H1 (cell line): ENCODE measurements around the gene BRD8. TPM values are rescaled to one million over a fixed set of nuclear protein-coding genes. Genes with fewer than 3 reads are reported as not detected.

ENCODE experiments used
- ASH2L ChIP-seq: fragments of 200-600, 300-600 bp; sonication (generic); IDR thresholded peaks from one replicate; pipeline ENCODE4 v1.7.1; 2017; ENCODE audit warnings: low read length
- BACH1 ChIP-seq: IDR thresholded peaks from 2 replicates; pipeline ENCODE4 v1.6.1; 2012; ENCODE audit warnings: low read length, improper control_type of control experiment
- BRCA1 ChIP-seq: IDR thresholded peaks from 2 replicates; pipeline ENCODE4 v1.6.1; 2012; ENCODE audit warnings: low read depth, low read length, improper control_type of control experiment
- CBX8 ChIP-seq: fragments of 300-800, 300-1000 bp; sonication (generic); IDR thresholded peaks from 2 replicates; pipeline ENCODE4 v1.7.1; 2016; ENCODE audit warnings: low read depth, low read length, borderline replicate concordance
- CHD2 ChIP-seq: IDR thresholded peaks from 2 replicates; pipeline ENCODE4 v1.6.1; 2012; ENCODE audit warnings: low read length, improper control_type of control experiment
- CREB1 ChIP-seq: IDR thresholded peaks from 2 replicates; pipeline ENCODE4 v1.6.1; 2012; ENCODE audit warnings: inconsistent platforms
- EZH2 ChIP-seq: fragments of 200-600 bp; sonication (generic); IDR thresholded peaks from 2 replicates; pipeline ENCODE4 v1.7.1; 2012; ENCODE audit warnings: low read depth, mild to moderate bottlenecking, moderate library complexity, low read length, inconsistent platforms; ENCODE audit not compliant: severe bottlenecking
- GABPA ChIP-seq: IDR thresholded peaks from 2 replicates; pipeline ENCODE4 v1.6.1; 2011; ENCODE audit warnings: mild to moderate bottlenecking, low read length, moderate library complexity, borderline replicate concordance; ENCODE audit not compliant: insufficient read depth
- HDAC2 ChIP-seq, 2 experiments: fragments of 300-600 bp in 1 of 2; sonication (generic) in 1 of 2; IDR thresholded peaks; 2 replicates each; pipeline ENCODE4 v1.6.1; 2011 to 2012; ENCODE audit warnings: low read depth in 2 of 2, low read length in 2 of 2, mild to moderate bottlenecking in 2 of 2, moderate library complexity in 2 of 2, borderline replicate concordance in 1 of 2, inconsistent platforms in 1 of 2
- MAFK ChIP-seq: IDR thresholded peaks from 2 replicates; pipeline ENCODE4 v1.6.1; 2012; ENCODE audit warnings: low read depth, mild to moderate bottlenecking, improper control_type of control experiment, low read length
- NRF1 ChIP-seq: IDR thresholded peaks from 2 replicates; pipeline ENCODE4 v1.6.1; 2011; ENCODE audit warnings: mild to moderate bottlenecking, low read depth, low read length, improper control_type of control experiment
- RXRA ChIP-seq: IDR thresholded peaks from 2 replicates; pipeline ENCODE4 v1.6.1; 2011; ENCODE audit warnings: low read depth, mild to moderate bottlenecking, low read length, moderate library complexity; ENCODE audit not compliant: insufficient read depth
- SAP30 ChIP-seq: fragments of 300-600 bp; sonication (generic); IDR thresholded peaks from 2 replicates; pipeline ENCODE4 v1.7.1; 2012; ENCODE audit warnings: low read length, moderate library complexity, mild to moderate bottlenecking, inconsistent platforms; ENCODE audit not compliant: insufficient read depth, insufficient replicate concordance
- SP2 ChIP-seq: IDR thresholded peaks from 2 replicates; pipeline ENCODE4 v1.6.1; 2012; ENCODE audit warnings: mild to moderate bottlenecking, low read length, inconsistent platforms
- TAF7 ChIP-seq: optimal IDR thresholded peaks from 2 replicates; pipeline ENCODE3; 2011; ENCODE audit warnings: low read depth, mild to moderate bottlenecking, inconsistent platforms, low read length, moderate library complexity, borderline replicate concordance
- TBP ChIP-seq: IDR thresholded peaks from 2 replicates; pipeline ENCODE4 v1.6.1; 2011; ENCODE audit warnings: low read depth, low read length, improper control_type of control experiment
- polyA plus RNA-seq, 7 experiments: library from polyadenylated mRNA; depleted of rRNA in 3 of 7; stranded (reverse) in 5 of 7; unstranded in 2 of 7; fragments of >200 nt in 5 of 7; fragments of 200-250 nt in 2 of 7; gene quantifications; 1 replicate in 5 of 7; 2 replicates in 1 of 7; 4 replicates in 1 of 7; pipeline versions ENCODE4 v1.2.1 to v1.2.3, GENCODE V29; 2011 to 2013; ENCODE audit warnings: missing spikeins in 2 of 7, mixed read lengths in 2 of 7
- total RNA-seq: library from RNA; stranded (reverse); fragmentation: NEBNext Ultra II Directional; extraction: Animal tissue kit (Norgen Biotek cat#: 25700); gene quantifications from 2 replicates; pipeline ENCODE4 v1.2.1, GENCODE V29; 2021
- TF ChIP-seq, protein P1 (sequence below): IDR thresholded peaks from 2 replicates; pipeline ENCODE4 v1.6.1; 2012; ENCODE audit warnings: low read length, inconsistent platforms

The BRD8 gene
- total and polyA plus RNA-seq, 2 of the 8 experiments (the other 6 are each of a cell fraction or from before 2014, with no cell fraction given) = 37.8 to 75.8 TPM

DNA sequence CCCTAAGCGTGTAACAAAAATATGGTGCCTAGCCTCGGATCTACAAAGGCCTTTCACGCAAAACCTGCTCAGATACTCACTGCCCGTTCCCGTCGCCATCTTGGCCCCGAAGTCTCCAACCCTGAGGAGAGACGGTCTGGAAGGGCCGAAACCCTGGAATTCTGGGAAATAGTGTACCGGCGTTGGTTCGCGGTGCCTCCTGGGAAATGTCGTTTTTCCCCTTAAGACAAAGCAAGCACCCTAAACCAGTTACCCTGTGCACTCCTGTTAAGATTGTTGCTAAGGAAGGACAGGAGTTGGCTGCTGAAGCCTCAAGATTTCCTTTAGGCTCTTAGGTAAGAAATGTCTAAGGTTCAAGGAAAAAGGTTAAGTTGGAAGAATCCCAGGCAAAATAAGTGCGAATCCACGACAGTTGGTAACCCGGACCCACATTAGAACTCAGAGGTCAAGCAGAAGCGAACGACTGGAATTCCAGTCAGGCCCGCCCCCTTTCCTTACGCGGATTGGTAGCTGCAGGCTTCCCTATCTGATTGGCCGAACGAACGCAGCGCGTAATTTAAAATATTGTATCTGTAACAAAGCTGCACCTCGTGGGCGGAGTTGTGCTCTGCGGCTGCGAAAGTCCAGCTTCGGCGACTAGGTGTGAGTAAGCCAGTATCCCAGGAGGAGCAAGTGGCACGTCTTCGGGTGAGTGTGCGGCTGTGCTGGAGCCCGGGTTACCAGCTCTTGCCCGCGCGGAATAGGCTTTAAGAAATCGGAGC, at the start of gene BRD8, which contains the start of gene KIF20A (continued):
- TF ChIP-seq ASH2L = peak; percentile 30
- TF ChIP-seq CBX8 = no peak
- no peak for TF ChIP-seq GABPA
- TF ChIP-seq NRF1 = no peak
- TF ChIP-seq CHD2 = peak; percentile 36; the same call in 1 of the 2 replicates
- TF ChIP-seq EZH2 = no peak
- no peak for TF ChIP-seq RXRA
- TF ChIP-seq, protein P1, sequence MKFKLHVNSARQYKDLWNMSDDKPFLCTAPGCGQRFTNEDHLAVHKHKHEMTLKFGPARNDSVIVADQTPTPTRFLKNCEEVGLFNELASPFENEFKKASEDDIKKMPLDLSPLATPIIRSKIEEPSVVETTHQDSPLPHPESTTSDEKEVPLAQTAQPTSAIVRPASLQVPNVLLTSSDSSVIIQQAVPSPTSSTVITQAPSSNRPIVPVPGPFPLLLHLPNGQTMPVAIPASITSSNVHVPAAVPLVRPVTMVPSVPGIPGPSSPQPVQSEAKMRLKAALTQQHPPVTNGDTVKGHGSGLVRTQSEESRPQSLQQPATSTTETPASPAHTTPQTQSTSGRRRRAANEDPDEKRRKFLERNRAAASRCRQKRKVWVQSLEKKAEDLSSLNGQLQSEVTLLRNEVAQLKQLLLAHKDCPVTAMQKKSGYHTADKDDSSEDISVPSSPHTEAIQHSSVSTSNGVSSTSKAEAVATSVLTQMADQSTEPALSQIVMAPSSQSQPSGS = peak; percentile 40
- peak; percentile 57 to 89; a peak in 2 of 4 replicates for TF ChIP-seq HDAC2 (IDR thresholded peaks at IDR 0.05; ENCODE audit: borderline replicate concordance in 1 of 2, low read depth in 2 of 2, low read length in 2 of 2)
- TF ChIP-seq SP2 = no peak
- peak; percentile 90 for TF ChIP-seq TAF7
- no peak for TF ChIP-seq BACH1
- no peak for TF ChIP-seq BRCA1
- peak; percentile 93 for TF ChIP-seq SAP30
- TF ChIP-seq CREB1 = 0 out of 2 replicates have a peak, but pooled peaks have one; percentile 47
- peak; percentile 83 for TF ChIP-seq TBP
- TF ChIP-seq MAFK = no peak
